K562 (cell line): ENCODE data around the gene PDGFRA. TPM values are rescaled to one million over a fixed set of nuclear protein-coding genes. Genes with fewer than 3 reads are reported as not detected.

Source experiments
- ATAC-seq: fragments of 200-7000 bp; cut with Tn5 transposase; 3 replicates; pipeline ENCODE4 v1.9.1; 2020; ENCODE audit warnings: moderate library complexity
- BruUV-seq: library from RNA; stranded (reverse); fragments of 400-500 nt; replicated peaks from 2 replicates; lab custom pipeline; 2021; lab: Mats Ljungman, UMichigan
- CTCF ChIA-PET: fragments of 300-600 bp; formaldehyde crosslinking; extraction: SDS; loops from one replicate; lab custom pipeline; 2021; ENCODE audit warnings: low intra/inter-chr PET ratio; lab: Yijun Ruan, JAX
- POLR2A ChIA-PET: fragments of 300-600, 350-650 bp; sonication (Branson Sonifier 250); formaldehyde crosslinking; extraction: SDS; loops from one replicate; lab custom pipeline; 2021; ENCODE audit warnings: antibody characterized with exemption, inconsistent platforms; lab: Yijun Ruan, JAX
- DNase-seq, 4 experiments: peaks; one replicate each; pipeline versions ENCODE4 v3.0.0 to v3.0.0-alpha.2; 2011 to 2018; ENCODE audit warnings: low spot score in 3 of 4, mixed read lengths in 3 of 4; ENCODE audit errors: extremely low read depth in 1 of 4
- FAIRE-seq: peaks from 2 replicates; lab custom pipeline; 2011; peaks lifted over from hg19 to GRCh38; lab: Jason Lieb, UNC
- H2AFZ ChIP-seq: 2 replicates; pipeline ENCODE4 v1.6.0; 2011; ENCODE audit warnings: low read depth, low read length, control low read depth, inconsistent platforms
- H3K27ac ChIP-seq: fragments of 200-600 bp; 3 replicates; pipeline ENCODE4 v1.8.0; 2011; ENCODE audit warnings: low read depth, mild to moderate bottlenecking, control low read depth, inconsistent platforms, low read length, moderate library complexity, mixed read lengths; ENCODE audit errors: extremely low read depth
- H3K27me3 ChIP-seq, 2 experiments: fragments of 300-600 bp in 1 of 2; 2 replicates in 1 of 2; 3 replicates in 1 of 2; pipeline versions ENCODE4 v1.6.0 to v1.8.0; 2011; ENCODE audit warnings: inconsistent platforms in 2 of 2, low read length in 2 of 2, mild to moderate bottlenecking in 1 of 2, mixed read lengths in 1 of 2, moderate library complexity in 1 of 2; ENCODE audit not compliant: control insufficient read depth in 2 of 2, insufficient read depth in 2 of 2
- H3K36me3 ChIP-seq: fragments of 300-600 bp; 3 replicates; pipeline ENCODE4 v1.8.0; 2011; ENCODE audit warnings: mild to moderate bottlenecking, low read length, inconsistent platforms; ENCODE audit not compliant: control insufficient read depth, insufficient read depth
- H3K4me1 ChIP-seq, 2 experiments: fragments of 200-600 bp in 1 of 2; replicated peaks in 1 of 2; 2 replicates in 1 of 2; 3 replicates in 1 of 2; pipeline versions ENCODE4 v1.5.1 to v1.8.0; 2011; ENCODE audit warnings: inconsistent platforms in 2 of 2, low read length in 2 of 2, mild to moderate bottlenecking in 1 of 2, mixed read lengths in 1 of 2, moderate library complexity in 1 of 2; ENCODE audit not compliant: control insufficient read depth in 2 of 2, insufficient read depth in 2 of 2
- H3K4me2 ChIP-seq: 2 replicates; pipeline ENCODE4 v1.6.1; 2011; ENCODE audit warnings: low read length, control low read depth, inconsistent platforms, mixed read lengths; ENCODE audit not compliant: insufficient read depth
- H3K4me3 ChIP-seq: fragments of 200-600 bp; sonication (generic), shearing (Covaris generic); 2 replicates; pipeline ENCODE4 v1.5.1; 2016; ENCODE audit warnings: control low read depth, inconsistent platforms
- H3K79me2 ChIP-seq: fragments of 200-600 bp; 3 replicates; pipeline ENCODE4 v1.8.0; 2011; ENCODE audit warnings: low read length, inconsistent platforms; ENCODE audit not compliant: control insufficient read depth, insufficient read depth
- H3K9ac ChIP-seq, 2 experiments: 2 replicates each; pipeline versions ENCODE4 v1.6.0 to v1.6.1; 2011; ENCODE audit warnings: low read depth in 2 of 2, low read length in 2 of 2, control low read depth in 1 of 2, inconsistent platforms in 1 of 2, mild to moderate bottlenecking in 1 of 2, mixed read lengths in 1 of 2; ENCODE audit not compliant: insufficient read depth in 1 of 2
- H3K9me1 ChIP-seq: one replicate; pipeline ENCODE4 v1.6.0; 2011; ENCODE audit warnings: inconsistent platforms, mild to moderate bottlenecking, low read length, moderate library complexity; ENCODE audit not compliant: control insufficient read depth, insufficient read depth
- H3K9me3 ChIP-seq: replicated peaks from 2 replicates; pipeline ENCODE4 v1.5.1; 2011; ENCODE audit warnings: low read depth, low read length, inconsistent platforms; ENCODE audit not compliant: control insufficient read depth, insufficient read depth
- H4K20me1 ChIP-seq: replicated peaks from 2 replicates; pipeline ENCODE4 v1.6.1; 2011; ENCODE audit warnings: low read length, inconsistent platforms, mixed read lengths; ENCODE audit not compliant: control insufficient read depth, insufficient read depth
- ARHGAP35 ChIP-seq: fragments of 450-650 bp; IDR thresholded peaks from 2 replicates; pipeline ENCODE4 v1.6.1; 2018; ENCODE audit not compliant: partially characterized antibody
- ESRRA ChIP-seq: fragments of 450-650 bp; IDR thresholded peaks from 2 replicates; pipeline ENCODE4 v1.6.1; 2014; ENCODE audit warnings: low read depth, mild to moderate bottlenecking, moderate library complexity, borderline replicate concordance
- FOSL1 ChIP-seq: fragments of 200-800 bp; sonication (Bioruptor generic); conservative IDR thresholded peaks from 2 replicates; pipeline ENCODE4 v1.6.1; 2016; ENCODE audit warnings: missing genetic modification characterization, missing compliant biosample characterization
- HNRNPLL ChIP-seq: fragments of 200-400 bp; formaldehyde crosslinking; IDR thresholded peaks from 2 replicates; pipeline ENCODE4 v1.6.1; 2017; ENCODE audit warnings: low read length, low read depth, mild to moderate bottlenecking; ENCODE audit not compliant: poor library complexity, severe bottlenecking
- SRF ChIP-seq, 2 experiments: fragments of 250-450, 450-650 bp in 1 of 2; sonication (Bioruptor Pico) in 1 of 2; sonication (generic) in 1 of 2; formaldehyde crosslinking; IDR thresholded peaks; 2 replicates each; pipeline versions ENCODE4 v1.5.0 to v1.5.1; 2020 to 2022; ENCODE audit warnings: mild to moderate bottlenecking in 1 of 2, missing genetic modification reagents in 1 of 2
- ZNF696 ChIP-seq: fragments of 250-450 bp; sonication (Bioruptor Pico); conservative IDR thresholded peaks from 2 replicates; pipeline ENCODE4 v1.4.0; 2020; ENCODE audit warnings: mild to moderate bottlenecking, moderate library complexity
- ZNF699 ChIP-seq: fragments of 250-450 bp; sonication (Bioruptor Pico); IDR thresholded peaks from 2 replicates; pipeline ENCODE4 v1.8.0; 2021; ENCODE audit warnings: mild to moderate bottlenecking, moderate library complexity; ENCODE audit not compliant: insufficient replicate concordance
- WGBS: fragments of 100-300 bp; shearing (Covaris generic); methylation state at CpG from one replicate; pipeline ENCODE4 v1.1.6; 2016; ENCODE audit warnings: low coverage, mixed read lengths; ENCODE audit not compliant: insufficient coverage; ENCODE audit errors: missing lambda C conversion rate; 5-methylcytosine and 5-hydroxymethylcytosine counted together
- in situ Hi-C: fragments of 300-500 bp; cut with MboI; formaldehyde crosslinking; loops from 4 replicates; pipeline ENCODE4 v1.15.0; 2018; ENCODE audit warnings: inconsistent platforms, mixed read lengths
- intact Hi-C: fragments of 100-400 bp; cut with micrococcal nuclease; formaldehyde crosslinking; loops from 2 replicates; pipeline ENCODE4 v1.14.2; 2022
- polyA plus RNA-seq, 8 experiments: library from polyadenylated mRNA; depleted of rRNA in 4 of 8; stranded (reverse) in 5 of 8; unstranded in 3 of 8; fragments of >200 nt; fragmentation: Nextera tagmentation in 2 of 8; fragmentation: Illumina TruSeq in 1 of 8; extraction: Ambion mirVana in 2 of 8; extraction: Trizol in 1 of 8; gene quantifications; 2 replicates each; pipeline versions ENCODE4 v1.2.1 to v1.2.3, GENCODE V29; 2011 to 2014; ENCODE audit warnings: inconsistent platforms in 1 of 8, missing spikeins in 1 of 8
- total RNA-seq, 7 experiments: library from RNA; depleted of rRNA in 6 of 7; stranded (reverse); fragments of >200 nt in 6 of 7; fragmentation: Illumina TruSeq in 2 of 7; extraction: Trizol in 2 of 7; gene quantifications; 2 replicates each; pipeline versions ENCODE4 v1.2.1 to v1.2.3, GENCODE V29; 2011 to 2021; ENCODE audit warnings: low replicate concordance in 1 of 7
- TF ChIP-seq, protein P1 (sequence below): IDR thresholded peaks from 2 replicates; pipeline ENCODE4 v1.6.1; 2011; ENCODE audit warnings: borderline replicate concordance, low read depth, mild to moderate bottlenecking, moderate library complexity, low read length; ENCODE audit not compliant: insufficient read depth, poor library complexity, severe bottlenecking

The PDGFRA gene
- total and polyA plus RNA-seq, 9 of the 15 experiments (the other 6 are each of a cell fraction or from before 2014, with no cell fraction given) = 0.40 TPM; not detected in 8

DNA sequence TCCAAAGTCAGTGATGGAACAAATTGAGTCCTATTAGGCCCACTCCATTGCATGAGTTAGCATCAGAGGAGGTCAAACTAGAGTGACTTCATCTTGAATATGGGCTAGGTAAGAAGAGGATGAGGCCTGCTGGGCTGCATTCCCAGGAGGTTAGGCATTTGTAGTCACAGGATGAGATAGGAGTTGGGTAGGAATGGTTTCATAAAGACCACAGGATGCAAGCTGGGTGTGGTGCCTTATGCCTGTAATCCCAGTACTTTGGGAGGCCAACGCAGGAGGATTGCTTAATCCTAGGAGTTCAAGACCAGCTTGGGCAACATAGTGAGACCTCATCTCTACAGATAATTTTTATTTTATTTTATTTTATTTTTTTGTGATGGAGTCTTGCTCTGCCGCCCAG, 26.8 kb downstream of the PDGFRA start:
- TF ChIP-seq SRF (CRISPR knock-in tag; IDR thresholded peaks at IDR 0.05) = no peak
- TF ChIP-seq, protein P1, sequence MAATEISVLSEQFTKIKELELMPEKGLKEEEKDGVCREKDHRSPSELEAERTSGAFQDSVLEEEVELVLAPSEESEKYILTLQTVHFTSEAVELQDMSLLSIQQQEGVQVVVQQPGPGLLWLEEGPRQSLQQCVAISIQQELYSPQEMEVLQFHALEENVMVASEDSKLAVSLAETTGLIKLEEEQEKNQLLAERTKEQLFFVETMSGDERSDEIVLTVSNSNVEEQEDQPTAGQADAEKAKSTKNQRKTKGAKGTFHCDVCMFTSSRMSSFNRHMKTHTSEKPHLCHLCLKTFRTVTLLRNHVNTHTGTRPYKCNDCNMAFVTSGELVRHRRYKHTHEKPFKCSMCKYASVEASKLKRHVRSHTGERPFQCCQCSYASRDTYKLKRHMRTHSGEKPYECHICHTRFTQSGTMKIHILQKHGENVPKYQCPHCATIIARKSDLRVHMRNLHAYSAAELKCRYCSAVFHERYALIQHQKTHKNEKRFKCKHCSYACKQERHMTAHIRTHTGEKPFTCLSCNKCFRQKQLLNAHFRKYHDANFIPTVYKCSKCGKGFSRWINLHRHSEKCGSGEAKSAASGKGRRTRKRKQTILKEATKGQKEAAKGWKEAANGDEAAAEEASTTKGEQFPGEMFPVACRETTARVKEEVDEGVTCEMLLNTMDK = no peak
- no peak for TF ChIP-seq HNRNPLL
- no peak for TF ChIP-seq ZNF699 (CRISPR knock-in tag)
- no peak for TF ChIP-seq FOSL1 (tag)
- TF ChIP-seq ZNF696 (CRISPR knock-in tag) = no peak
- no peak for TF ChIP-seq ARHGAP35
- TF ChIP-seq ESRRA = no peak
- in situ Hi-C loops = no loop called here
- ChIA-PET POLR2A (no interaction called here), CTCF (no interaction called here)
- ATAC-seq = no peak
- H3K9me1 ChIP-seq = no peaks in the 10 kb centered on the region
- 0% methylated on average over 2 of the region's 2 CpGs for WGBS
- H2AFZ ChIP-seq = no peak overlapping the region
- no peak for DNase-seq
- no peak overlapping the region for H3K27ac ChIP-seq
- H3K9ac ChIP-seq = no peak overlapping the region
- no peaks in the 10 kb centered on the region for H3K4me1 ChIP-seq
- H4K20me1 ChIP-seq = no peaks in the 10 kb centered on the region
- intact Hi-C loops = no loop called here
- H3K4me2 ChIP-seq = no peak overlapping the region
- H3K79me2 ChIP-seq = no peaks in the 10 kb centered on the region
- H3K36me3 ChIP-seq = no peaks in the 10 kb centered on the region
- no peak overlapping the region for H3K4me3 ChIP-seq
- H3K27me3 ChIP-seq = no peaks in the 10 kb centered on the region
- BruUV-seq = no TSS peak
- no peaks in the 10 kb centered on the region for H3K9me3 ChIP-seq
- no peak for FAIRE-seq
